ENCODE measurements around the gene FOCAD. TPM values are rescaled to one million over a fixed set of nuclear protein-coding genes. Genes with fewer than 3 reads are reported as not detected.

The FOCAD gene
- total and polyA plus RNA-seq, 2 of the 8 experiments (the other 6 are each of a cell fraction or from before 2014, with no cell fraction given), result 22.0 to 38.4 TPM

GRCh38 chr9:20844916-20845315, 160.9 kb downstream of the FOCAD start:
- Histone ChIP-seq H3K36me3 (ENCODE audit: control insufficient read depth in 2 of 4, insufficient read depth in 4 of 4, low read length in 3 of 4) (no peaks in the 10 kb centered on the region), H4K8ac (ENCODE audit: extremely low read depth, insufficient read depth, low read length) (no peak overlapping the region), H2BK20ac (ENCODE audit: low read length) (no peak overlapping the region), H3K23ac (ENCODE audit: insufficient read length) (no peak overlapping the region), H3K18ac (ENCODE audit: extremely low read depth, low read length) (no peak overlapping the region), H4K91ac (replicated peaks; ENCODE audit: insufficient read length, low read length) (no peak overlapping the region), H2AK5ac (ENCODE audit: low read depth, low read length) (no peak overlapping the region), H3K14ac (ENCODE audit: insufficient read length) (no peak overlapping the region), H3K4me2 (ENCODE audit: insufficient read depth in 1 of 2, low read depth in 2 of 2, low read length in 2 of 2) (no peak overlapping the region), H3K79me2 (ENCODE audit: control insufficient read depth in 1 of 2, insufficient read depth in 2 of 2, low read length in 2 of 2) (0 out of 4 replicates have a peak, but pooled peaks cover 0 to 4% of the 10 kb centered on the region in 2 experiments), H2BK12ac (ENCODE audit: low read depth, low read length) (no peak overlapping the region), H3K4me1 (replicated peaks in 1 of 4; ENCODE audit: control insufficient read depth in 3 of 4, insufficient read depth in 4 of 4, low read length in 3 of 4) (no peaks in the 10 kb centered on the region), H4K20me1 (replicated peaks in 1 of 2; ENCODE audit: control insufficient read depth in 1 of 2, insufficient read depth in 2 of 2, low read length in 2 of 2) (no peaks in the 10 kb centered on the region), H3K9me3 (ENCODE audit: insufficient read depth in 2 of 2, low read depth in 1 of 2, low read length in 1 of 2) (no peaks in the 10 kb centered on the region), H3K4me3 (ENCODE audit: extremely low read depth in 1 of 4, insufficient read depth in 2 of 4, low read depth in 3 of 4, low read length in 4 of 4) (no peak overlapping the region), H2AFZ (ENCODE audit: low read length) (no peak overlapping the region), H3K27ac (ENCODE audit: low read depth, low read length) (no peak overlapping the region), H2BK120ac (replicated peaks; ENCODE audit: low read depth, low read length) (no peak overlapping the region), H3K79me1 (ENCODE audit: low read depth, low read length) (no peaks in the 10 kb centered on the region), H3K23me2 (ENCODE audit: low read depth, low read length) (no peaks in the 10 kb centered on the region), H2BK5ac (ENCODE audit: low read depth, low read length) (no peak overlapping the region), H4K5ac (ENCODE audit: insufficient read length, low read depth, low read length) (no peak overlapping the region), H3K56ac (replicated peaks; ENCODE audit: insufficient read length, low read depth, low read length) (no peak overlapping the region), H3K27me3 (replicated peaks in 1 of 4; ENCODE audit: control insufficient read depth in 3 of 4, extremely low read depth in 1 of 4, insufficient read depth in 3 of 4, low read length in 3 of 4) (no peaks in the 10 kb centered on the region), H3K4ac (replicated peaks; ENCODE audit: insufficient read length, low read depth, low read length) (no peak overlapping the region), H2BK15ac (ENCODE audit: low read length) (no peak overlapping the region), H3K9ac (replicated peaks in 1 of 4; ENCODE audit: extremely low read depth in 1 of 4, low read depth in 3 of 4, low read length in 3 of 4) (no peak overlapping the region)
- no peak for DNase-seq (ENCODE audit: low read depth in 1 of 2, low spot score in 2 of 2)
- 91% methylated on average over 2 of the region's 2 CpGs; no CpG with 5 or more reads in 1 of the 2 experiments for WGBS, 2 experiments (ENCODE audit: extremely low coverage in 1 of 2, insufficient coverage in 1 of 2, insufficient read length in 1 of 2, insufficient replicate concordance in 2 of 2, low coverage in 1 of 2, low lambda C conversion rate in 2 of 2, missing lambda C conversion rate in 1 of 2)
- no peak for TF ChIP-seq CREB1 (IDR thresholded peaks at IDR 0.05)
- no peak for TF ChIP-seq TCF12 (IDR thresholded peaks at IDR 0.05; ENCODE audit: low read depth, low read length)
- no peak for TF ChIP-seq ZNF274 (IDR thresholded peaks at IDR 0.05; ENCODE audit: borderline replicate concordance, extremely low read depth, low read length)
- no peak for TF ChIP-seq HDAC2 (IDR thresholded peaks at IDR 0.05; ENCODE audit: borderline replicate concordance in 1 of 2, low read depth in 2 of 2, low read length in 2 of 2)
- TF ChIP-seq NANOG (IDR thresholded peaks at IDR 0.05; ENCODE audit: insufficient read depth, low read depth, low read length, poor library complexity, severe bottlenecking), result no peak
- no peak for TF ChIP-seq ATF2 (IDR thresholded peaks at IDR 0.05; ENCODE audit: low read length)
- TF ChIP-seq SUZ12 (IDR thresholded peaks at IDR 0.05; ENCODE audit: low read length), result no peak
- ChIA-PET POLR2A (ENCODE audit: partially characterized antibody) (no interaction called here), CTCF (ENCODE audit: partially characterized antibody) (interaction anchor here (0.6 kb wide), 1 partner anchor 11 kb away, joined by 3 read pairs; no protein-coding TSS in a partner anchor)
- FAIRE-seq, result no peak

Measured in H1 (cell line).